Testis (tissue), 2 donors: ENCODE results near the gene TMED10.

Experiments
- POLR2A ChIP-seq: fragments of 450-650 bp; IDR thresholded peaks from one replicate; pipeline ENCODE4 v1.6.1; 2017; ENCODE audit warnings: antibody characterized with exemption, mild to moderate bottlenecking, moderate library complexity
- TF ChIP-seq, protein P1 (sequence below), 3 experiments: fragments of 450-650 bp in 2 of 3; fragments of 200-600 bp in 1 of 3; sonication (generic) in 1 of 3; IDR thresholded peaks; one replicate each; pipeline ENCODE4 v1.5.1; 2016 to 2019; ENCODE audit warnings: antibody characterized with exemption in 3 of 3, mild to moderate bottlenecking in 2 of 3, moderate library complexity in 1 of 3

DNA sequence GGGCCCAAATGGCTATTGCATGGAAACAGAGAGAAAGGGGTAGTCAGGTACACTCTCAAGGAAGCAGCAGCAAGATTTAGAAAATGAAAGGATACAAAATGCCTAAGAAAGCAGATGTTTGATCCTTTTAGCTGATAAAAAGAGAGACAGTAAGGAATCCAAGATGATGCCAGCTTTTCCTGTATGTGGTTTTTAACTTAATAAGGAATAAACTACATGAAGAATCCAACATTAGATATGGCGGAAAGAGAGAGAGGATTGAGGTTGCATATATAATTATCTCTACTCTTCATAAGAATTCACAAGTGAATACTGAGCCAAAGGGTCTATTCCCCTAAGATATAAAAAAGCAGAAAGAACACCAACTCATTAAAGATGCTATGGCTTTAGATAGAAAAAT is 11.6 kb downstream of the TMED10 start:
- TF ChIP-seq, protein P1, sequence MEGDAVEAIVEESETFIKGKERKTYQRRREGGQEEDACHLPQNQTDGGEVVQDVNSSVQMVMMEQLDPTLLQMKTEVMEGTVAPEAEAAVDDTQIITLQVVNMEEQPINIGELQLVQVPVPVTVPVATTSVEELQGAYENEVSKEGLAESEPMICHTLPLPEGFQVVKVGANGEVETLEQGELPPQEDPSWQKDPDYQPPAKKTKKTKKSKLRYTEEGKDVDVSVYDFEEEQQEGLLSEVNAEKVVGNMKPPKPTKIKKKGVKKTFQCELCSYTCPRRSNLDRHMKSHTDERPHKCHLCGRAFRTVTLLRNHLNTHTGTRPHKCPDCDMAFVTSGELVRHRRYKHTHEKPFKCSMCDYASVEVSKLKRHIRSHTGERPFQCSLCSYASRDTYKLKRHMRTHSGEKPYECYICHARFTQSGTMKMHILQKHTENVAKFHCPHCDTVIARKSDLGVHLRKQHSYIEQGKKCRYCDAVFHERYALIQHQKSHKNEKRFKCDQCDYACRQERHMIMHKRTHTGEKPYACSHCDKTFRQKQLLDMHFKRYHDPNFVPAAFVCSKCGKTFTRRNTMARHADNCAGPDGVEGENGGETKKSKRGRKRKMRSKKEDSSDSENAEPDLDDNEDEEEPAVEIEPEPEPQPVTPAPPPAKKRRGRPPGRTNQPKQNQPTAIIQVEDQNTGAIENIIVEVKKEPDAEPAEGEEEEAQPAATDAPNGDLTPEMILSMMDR (IDR thresholded peaks at IDR 0.05), result no peak
- TF ChIP-seq POLR2A, result no peak
